ENCODE data around the gene BEST1.

BEST1 gene

DNA sequence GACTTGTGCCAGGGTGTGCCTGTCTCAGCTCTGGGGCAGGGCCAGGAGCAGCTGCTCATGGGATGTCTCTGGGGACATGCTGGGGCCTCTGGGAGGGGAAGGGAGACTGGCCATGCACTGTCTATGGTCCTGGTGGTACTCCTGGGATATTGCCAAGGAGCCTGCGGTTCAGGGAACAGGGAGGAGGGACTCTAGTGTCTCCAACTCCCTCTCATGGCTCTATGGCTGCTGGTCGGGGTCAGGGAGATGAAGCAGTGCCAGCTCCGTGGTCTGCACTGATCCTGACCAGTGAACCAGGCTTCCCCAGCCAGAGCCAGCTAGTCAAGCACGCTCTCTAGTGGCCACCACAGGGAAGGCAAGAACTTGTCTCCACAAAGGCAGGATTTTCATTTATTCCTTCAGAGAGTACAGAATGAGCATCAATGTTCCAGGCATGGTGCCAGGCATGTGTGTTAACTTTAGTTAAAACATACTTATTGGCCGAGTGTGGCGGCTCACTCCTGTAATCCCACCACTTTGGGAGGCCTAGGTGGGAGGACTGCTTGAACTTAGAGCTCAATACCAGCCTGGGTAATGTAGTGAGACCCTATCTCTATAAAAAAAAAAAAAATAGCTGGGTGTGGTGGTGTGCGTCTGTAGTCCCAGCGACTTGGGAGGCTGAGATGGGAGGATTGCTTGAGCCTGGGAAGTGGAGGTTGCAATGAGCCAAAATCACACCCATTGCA lies 2.5 kb upstream of the BEST1 start:
- Histone ChIP-seq H3K27me3 (ENCODE audit: insufficient read depth, low read length, poor library complexity) (peaks cover 7% of the 10 kb centered on the region), H4K20me1 (ENCODE audit: insufficient read depth, low read length) (no peaks in the 10 kb centered on the region), H3K4me2 (ENCODE audit: insufficient read depth, low read length) (no peak overlapping the region), H3K9me3 (ENCODE audit: insufficient read depth, low read length, severe bottlenecking) (no peaks in the 10 kb centered on the region), H3K4me3 (ENCODE audit: low read depth in 1 of 2, low read length in 2 of 2) (no peak overlapping the region), H3K9ac (ENCODE audit: low read depth, low read length) (no peak overlapping the region), H3K4me1 (ENCODE audit: insufficient read depth, low read length) (peaks cover 8% of the 10 kb centered on the region; the same call in 1 of the 2 replicates), H3K27ac (ENCODE audit: low read length) (no peak overlapping the region), H2AFZ (ENCODE audit: low read depth, low read length) (peak overlapping the region; percentile 47; the same call in 1 of the 2 replicates), H3K36me3 (ENCODE audit: insufficient read depth, low read length) (no peaks in the 10 kb centered on the region), H3K79me2 (ENCODE audit: insufficient read depth, low read length) (no peaks in the 10 kb centered on the region)
- TF ChIP-seq, protein P1, sequence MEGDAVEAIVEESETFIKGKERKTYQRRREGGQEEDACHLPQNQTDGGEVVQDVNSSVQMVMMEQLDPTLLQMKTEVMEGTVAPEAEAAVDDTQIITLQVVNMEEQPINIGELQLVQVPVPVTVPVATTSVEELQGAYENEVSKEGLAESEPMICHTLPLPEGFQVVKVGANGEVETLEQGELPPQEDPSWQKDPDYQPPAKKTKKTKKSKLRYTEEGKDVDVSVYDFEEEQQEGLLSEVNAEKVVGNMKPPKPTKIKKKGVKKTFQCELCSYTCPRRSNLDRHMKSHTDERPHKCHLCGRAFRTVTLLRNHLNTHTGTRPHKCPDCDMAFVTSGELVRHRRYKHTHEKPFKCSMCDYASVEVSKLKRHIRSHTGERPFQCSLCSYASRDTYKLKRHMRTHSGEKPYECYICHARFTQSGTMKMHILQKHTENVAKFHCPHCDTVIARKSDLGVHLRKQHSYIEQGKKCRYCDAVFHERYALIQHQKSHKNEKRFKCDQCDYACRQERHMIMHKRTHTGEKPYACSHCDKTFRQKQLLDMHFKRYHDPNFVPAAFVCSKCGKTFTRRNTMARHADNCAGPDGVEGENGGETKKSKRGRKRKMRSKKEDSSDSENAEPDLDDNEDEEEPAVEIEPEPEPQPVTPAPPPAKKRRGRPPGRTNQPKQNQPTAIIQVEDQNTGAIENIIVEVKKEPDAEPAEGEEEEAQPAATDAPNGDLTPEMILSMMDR (IDR thresholded peaks at IDR 0.05; ENCODE audit: borderline replicate concordance, extremely low read depth, low read length, poor library complexity, severe bottlenecking) = peak; percentile 94
- TF ChIP-seq EZH2 (IDR thresholded peaks at IDR 0.05; ENCODE audit: borderline replicate concordance, low read depth, low read length, severe bottlenecking) = no peak
- ATAC-seq (ENCODE audit: insufficient read depth, low read depth) = peak; percentile 76
- DNase-seq = peak; percentile 69

DNA sequence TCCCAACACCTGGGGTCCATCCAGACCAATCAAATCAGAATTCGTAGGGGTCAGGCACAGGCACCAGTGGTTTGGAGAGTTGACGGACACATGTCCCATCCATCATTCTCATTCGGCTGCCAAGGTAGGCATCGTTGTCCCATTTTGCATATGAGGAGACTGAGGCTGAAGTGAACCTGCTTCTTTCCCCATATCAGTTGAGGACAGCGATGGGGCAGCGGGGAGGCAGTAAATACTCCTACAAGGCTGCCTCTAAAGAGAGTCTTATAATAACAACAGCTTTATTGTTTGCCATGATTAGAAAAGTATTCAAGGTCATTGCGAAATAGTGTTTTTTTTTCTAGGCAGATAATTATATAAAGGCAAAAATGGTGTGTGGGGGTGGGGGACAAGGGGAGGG lies 1.6 kb upstream of the BEST1 start:
- H3K4me3 ChIP-seq (ENCODE audit: low read depth in 1 of 2, low read length in 2 of 2) = no peak overlapping the region
- H2AFZ ChIP-seq (ENCODE audit: low read depth, low read length) = no peak overlapping the region
- no peaks in the 10 kb centered on the region for H4K20me1 ChIP-seq (ENCODE audit: insufficient read depth, low read length)
- ATAC-seq (ENCODE audit: insufficient read depth, low read depth) (no peak), DNase-seq (no peak)
- H3K36me3 ChIP-seq (ENCODE audit: insufficient read depth, low read length) = no peaks in the 10 kb centered on the region
- H3K4me1 ChIP-seq (ENCODE audit: insufficient read depth, low read length) = peaks cover 8% of the 10 kb centered on the region; the same call in 1 of the 2 replicates
- H3K9me3 ChIP-seq (ENCODE audit: insufficient read depth, low read length, severe bottlenecking) = no peaks in the 10 kb centered on the region
- no peak overlapping the region for H3K4me2 ChIP-seq (ENCODE audit: insufficient read depth, low read length)
- no peak overlapping the region for H3K27ac ChIP-seq (ENCODE audit: low read length)
- H3K9ac ChIP-seq (ENCODE audit: low read depth, low read length) = no peak overlapping the region
- TF ChIP-seq EZH2 (IDR thresholded peaks at IDR 0.05; ENCODE audit: borderline replicate concordance, low read depth, low read length, severe bottlenecking) = no peak
- TF ChIP-seq, protein P1 (IDR thresholded peaks at IDR 0.05; ENCODE audit: borderline replicate concordance, extremely low read depth, low read length, poor library complexity, severe bottlenecking) = peak; percentile 3
- no peaks in the 10 kb centered on the region for H3K79me2 ChIP-seq (ENCODE audit: insufficient read depth, low read length)
- H3K27me3 ChIP-seq (ENCODE audit: insufficient read depth, low read length, poor library complexity) = peaks cover 6% of the 10 kb centered on the region

DNA sequence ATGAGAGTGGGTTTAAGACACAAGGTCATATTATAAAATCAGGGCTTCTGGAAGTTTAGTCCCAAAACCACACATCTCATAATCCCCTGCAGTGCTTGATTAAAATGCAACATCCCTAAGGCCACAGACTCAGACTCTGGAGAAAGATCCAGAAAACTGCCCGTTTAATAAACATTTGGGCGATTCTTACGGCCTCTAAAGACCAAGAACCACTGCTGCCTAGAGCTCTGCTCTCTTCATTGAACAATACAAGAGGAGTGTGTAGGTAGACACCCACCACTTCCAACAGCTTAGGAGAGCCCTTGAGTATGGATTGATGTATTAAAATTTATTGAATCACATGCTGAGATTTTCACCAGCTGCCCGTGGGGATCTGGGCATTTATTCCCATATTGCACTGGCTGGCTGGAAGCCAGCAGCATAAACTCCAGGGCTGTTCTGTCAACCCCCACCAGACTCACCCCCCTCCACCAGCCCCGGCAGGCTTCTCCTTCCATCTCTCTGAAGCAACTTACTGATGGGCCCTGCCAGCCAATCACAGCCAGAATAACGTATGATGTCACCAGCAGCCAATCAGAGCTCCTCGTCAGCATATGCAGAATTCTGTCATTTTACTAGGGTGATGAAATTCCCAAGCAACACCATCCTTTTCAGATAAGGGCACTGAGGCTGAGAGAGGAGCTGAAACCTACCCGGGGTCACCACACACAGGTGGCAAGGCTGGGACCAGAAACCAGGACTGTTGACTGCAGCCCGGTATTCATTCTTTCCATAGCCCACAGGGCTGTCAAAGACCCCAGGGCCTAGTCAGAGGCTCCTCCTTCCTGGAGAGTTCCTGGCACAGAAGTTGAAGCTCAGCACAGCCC lies 749 bp upstream of the BEST1 start:
- ATAC-seq (ENCODE audit: insufficient read depth, low read depth) (peak; percentile 76), DNase-seq (peak; percentile 66)
- no peaks in the 10 kb centered on the region for H3K9me3 ChIP-seq (ENCODE audit: insufficient read depth, low read length, severe bottlenecking)
- no peaks in the 10 kb centered on the region for H3K79me2 ChIP-seq (ENCODE audit: insufficient read depth, low read length)
- H3K9ac ChIP-seq (ENCODE audit: low read depth, low read length) = no peak overlapping the region
- peak overlapping the region; percentile 56; the same call in 1 of the 2 replicates for H3K27ac ChIP-seq (ENCODE audit: low read length)
- peaks cover 8% of the 10 kb centered on the region; the same call in 1 of the 2 replicates for H3K4me1 ChIP-seq (ENCODE audit: insufficient read depth, low read length)
- no peaks in the 10 kb centered on the region for H3K36me3 ChIP-seq (ENCODE audit: insufficient read depth, low read length)
- no peak overlapping the region for H3K4me3 ChIP-seq (ENCODE audit: low read depth in 1 of 2, low read length in 2 of 2)
- H4K20me1 ChIP-seq (ENCODE audit: insufficient read depth, low read length) = no peaks in the 10 kb centered on the region
- TF ChIP-seq, protein P1 (IDR thresholded peaks at IDR 0.05; ENCODE audit: borderline replicate concordance, extremely low read depth, low read length, poor library complexity, severe bottlenecking) = no peak
- no peak for TF ChIP-seq EZH2 (IDR thresholded peaks at IDR 0.05; ENCODE audit: borderline replicate concordance, low read depth, low read length, severe bottlenecking)
- peaks cover 4% of the 10 kb centered on the region for H3K27me3 ChIP-seq (ENCODE audit: insufficient read depth, low read length, poor library complexity)
- H3K4me2 ChIP-seq (ENCODE audit: insufficient read depth, low read length) = no peak overlapping the region
- H2AFZ ChIP-seq (ENCODE audit: low read depth, low read length) = no peak overlapping the region

All from DND-41 (cell line).